ENCODE results near the gene EEA1.

EEA1 gene

DNA sequence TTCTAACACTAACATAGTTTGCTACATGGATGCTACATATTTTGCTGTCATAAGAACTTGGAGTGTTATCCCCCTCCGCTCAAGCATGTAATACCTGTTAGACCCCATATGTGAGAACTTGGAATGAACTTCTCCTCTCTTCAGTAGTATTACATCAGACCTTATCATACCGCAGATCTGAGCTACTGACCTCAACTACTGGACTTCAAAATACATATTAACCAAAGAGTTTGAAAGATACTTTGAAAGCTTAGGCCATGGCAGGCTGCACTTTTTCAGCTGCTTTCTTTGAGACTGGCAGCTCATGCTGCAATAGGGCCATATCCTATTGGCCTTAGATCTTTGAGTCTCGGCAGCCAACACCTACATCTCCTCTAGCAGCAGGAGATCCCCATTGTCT lies 74.8 kb downstream of the EEA1 start:
- no peak overlapping the region for H3K4me2 ChIP-seq (ENCODE audit: low read length)
- no peak overlapping the region for H3K9ac ChIP-seq (ENCODE audit: low read length)
- no peaks in the 10 kb centered on the region for H4K20me1 ChIP-seq (ENCODE audit: insufficient read depth, low read length)
- no peaks in the 10 kb centered on the region for H3K79me2 ChIP-seq (ENCODE audit: insufficient read depth, low read length)
- no peaks in the 10 kb centered on the region for H3K9me2 ChIP-seq (ENCODE audit: low read depth, low read length)
- no peak overlapping the region for H3K4me3 ChIP-seq (ENCODE audit: low read depth, low read length, poor library complexity, severe bottlenecking)
- no peak for TF ChIP-seq EZH2 (IDR thresholded peaks at IDR 0.05; ENCODE audit: borderline replicate concordance, low read length)
- TF ChIP-seq, protein P1, sequence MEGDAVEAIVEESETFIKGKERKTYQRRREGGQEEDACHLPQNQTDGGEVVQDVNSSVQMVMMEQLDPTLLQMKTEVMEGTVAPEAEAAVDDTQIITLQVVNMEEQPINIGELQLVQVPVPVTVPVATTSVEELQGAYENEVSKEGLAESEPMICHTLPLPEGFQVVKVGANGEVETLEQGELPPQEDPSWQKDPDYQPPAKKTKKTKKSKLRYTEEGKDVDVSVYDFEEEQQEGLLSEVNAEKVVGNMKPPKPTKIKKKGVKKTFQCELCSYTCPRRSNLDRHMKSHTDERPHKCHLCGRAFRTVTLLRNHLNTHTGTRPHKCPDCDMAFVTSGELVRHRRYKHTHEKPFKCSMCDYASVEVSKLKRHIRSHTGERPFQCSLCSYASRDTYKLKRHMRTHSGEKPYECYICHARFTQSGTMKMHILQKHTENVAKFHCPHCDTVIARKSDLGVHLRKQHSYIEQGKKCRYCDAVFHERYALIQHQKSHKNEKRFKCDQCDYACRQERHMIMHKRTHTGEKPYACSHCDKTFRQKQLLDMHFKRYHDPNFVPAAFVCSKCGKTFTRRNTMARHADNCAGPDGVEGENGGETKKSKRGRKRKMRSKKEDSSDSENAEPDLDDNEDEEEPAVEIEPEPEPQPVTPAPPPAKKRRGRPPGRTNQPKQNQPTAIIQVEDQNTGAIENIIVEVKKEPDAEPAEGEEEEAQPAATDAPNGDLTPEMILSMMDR (IDR thresholded peaks at IDR 0.05; ENCODE audit: low read length), result no peak
- H3K27ac ChIP-seq (ENCODE audit: low read depth, low read length, poor library complexity, severe bottlenecking), result no peak overlapping the region
- H3K27me3 ChIP-seq (ENCODE audit: insufficient read depth, low read length), result no peaks in the 10 kb centered on the region
- 0 out of 2 replicates have a peak, but pooled peaks cover 3% of the 10 kb centered on the region for H3K9me3 ChIP-seq (ENCODE audit: low read length)
- peaks cover 48% of the 10 kb centered on the region for H3K36me3 ChIP-seq (ENCODE audit: insufficient read depth, low read length)
- no peaks in the 10 kb centered on the region for H3F3A ChIP-seq (ENCODE audit: insufficient read depth, low read length)
- no peaks in the 10 kb centered on the region for H3K4me1 ChIP-seq (ENCODE audit: insufficient read depth, low read length, severe bottlenecking)
- H2AFZ ChIP-seq (ENCODE audit: low read length), result no peak overlapping the region

DNA sequence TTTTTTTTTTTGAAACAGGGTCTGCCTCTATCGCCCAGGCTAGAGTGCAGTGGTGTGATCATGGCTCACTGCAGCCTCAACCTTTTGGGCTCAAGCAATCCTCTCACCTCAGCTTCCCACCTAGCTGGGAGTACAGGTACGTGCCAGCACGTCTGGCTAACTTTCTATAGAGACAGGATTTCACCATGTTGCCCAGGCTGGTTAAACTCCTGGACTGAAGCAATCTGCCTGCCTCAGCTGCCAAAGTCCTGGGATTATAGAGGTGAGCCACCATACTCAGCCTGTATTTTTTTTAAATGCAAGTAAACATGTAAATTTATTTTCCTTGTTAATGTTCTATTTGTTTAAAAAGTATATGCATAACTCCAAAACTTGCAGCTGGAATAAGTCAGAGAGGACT lies 80.4 kb downstream of the EEA1 start:
- Histone ChIP-seq H3K4me3 (ENCODE audit: low read depth, low read length, poor library complexity, severe bottlenecking) (no peak overlapping the region), H3K9ac (ENCODE audit: low read length) (no peak overlapping the region), H3K4me1 (ENCODE audit: insufficient read depth, low read length, severe bottlenecking) (no peaks in the 10 kb centered on the region), H3K4me2 (ENCODE audit: low read length) (no peak overlapping the region), H3F3A (ENCODE audit: insufficient read depth, low read length) (no peaks in the 10 kb centered on the region), H2AFZ (ENCODE audit: low read length) (no peak overlapping the region), H4K20me1 (ENCODE audit: insufficient read depth, low read length) (no peaks in the 10 kb centered on the region), H3K9me3 (ENCODE audit: low read length) (no peaks in the 10 kb centered on the region), H3K27ac (ENCODE audit: low read depth, low read length, poor library complexity, severe bottlenecking) (no peak overlapping the region), H3K79me2 (ENCODE audit: insufficient read depth, low read length) (no peaks in the 10 kb centered on the region), H3K27me3 (ENCODE audit: insufficient read depth, low read length) (no peaks in the 10 kb centered on the region), H3K36me3 (ENCODE audit: insufficient read depth, low read length) (peaks cover 32% of the 10 kb centered on the region), H3K9me2 (ENCODE audit: low read depth, low read length) (no peaks in the 10 kb centered on the region)
- no peak for TF ChIP-seq EZH2 (IDR thresholded peaks at IDR 0.05; ENCODE audit: borderline replicate concordance, low read length)
- TF ChIP-seq, protein P1 (IDR thresholded peaks at IDR 0.05; ENCODE audit: low read length), result no peak

DNA sequence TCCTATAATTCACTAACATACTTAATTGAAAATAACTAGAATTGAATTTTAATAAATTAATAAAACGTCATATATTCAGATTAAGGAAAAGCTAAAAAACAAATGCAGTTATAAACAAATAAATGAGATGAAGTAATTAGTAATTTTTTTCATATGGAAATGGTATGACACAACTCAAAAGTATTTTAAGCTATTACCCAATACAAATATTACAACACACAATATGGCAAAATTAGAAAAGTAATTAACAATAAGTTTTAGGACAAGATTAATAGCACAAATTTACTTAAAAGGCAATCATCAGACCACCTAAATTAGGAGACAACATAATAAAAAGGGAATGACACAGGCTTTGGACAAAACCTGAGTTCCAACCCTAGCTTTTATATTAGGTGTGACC lies 81.7 kb downstream of the EEA1 start:
- Histone ChIP-seq H3K9ac (ENCODE audit: low read length) (no peak overlapping the region), H3K27ac (ENCODE audit: low read depth, low read length, poor library complexity, severe bottlenecking) (no peak overlapping the region), H2AFZ (ENCODE audit: low read length) (no peak overlapping the region), H3K27me3 (ENCODE audit: insufficient read depth, low read length) (no peaks in the 10 kb centered on the region), H4K20me1 (ENCODE audit: insufficient read depth, low read length) (no peaks in the 10 kb centered on the region), H3K36me3 (ENCODE audit: insufficient read depth, low read length) (peaks cover 35% of the 10 kb centered on the region), H3K4me3 (ENCODE audit: low read depth, low read length, poor library complexity, severe bottlenecking) (no peak overlapping the region), H3K4me2 (ENCODE audit: low read length) (no peak overlapping the region), H3K9me2 (ENCODE audit: low read depth, low read length) (no peaks in the 10 kb centered on the region), H3K9me3 (ENCODE audit: low read length) (no peaks in the 10 kb centered on the region), H3K4me1 (ENCODE audit: insufficient read depth, low read length, severe bottlenecking) (no peaks in the 10 kb centered on the region), H3K79me2 (ENCODE audit: insufficient read depth, low read length) (no peaks in the 10 kb centered on the region), H3F3A (ENCODE audit: insufficient read depth, low read length) (no peaks in the 10 kb centered on the region)
- TF ChIP-seq EZH2 (IDR thresholded peaks at IDR 0.05; ENCODE audit: borderline replicate concordance, low read length), result no peak

DNA sequence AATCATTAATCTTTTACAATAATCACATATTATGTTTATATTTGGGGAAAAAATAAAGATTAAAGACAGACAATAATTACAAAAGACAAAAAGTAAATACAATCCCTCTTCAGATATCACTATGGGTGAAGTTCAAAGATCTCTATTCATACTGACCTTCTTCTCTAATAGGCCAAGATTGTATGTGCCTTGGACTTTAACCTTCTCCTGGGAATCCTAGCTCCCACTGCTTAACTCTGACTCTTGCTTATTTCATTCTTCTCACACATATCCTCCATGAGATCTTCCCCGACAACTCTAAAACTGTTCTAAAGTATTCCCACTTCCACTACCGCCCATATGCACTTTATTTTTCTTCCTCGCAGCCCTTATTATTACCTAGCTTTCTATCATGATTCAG lies 83.8 kb downstream of the EEA1 start:
- no peak overlapping the region for H3K27ac ChIP-seq (ENCODE audit: low read depth, low read length, poor library complexity, severe bottlenecking)
- H3K36me3 ChIP-seq (ENCODE audit: insufficient read depth, low read length), result peaks cover 42% of the 10 kb centered on the region
- peaks cover 8% of the 10 kb centered on the region for H3K9me3 ChIP-seq (ENCODE audit: low read length)
- TF ChIP-seq, protein P1 (IDR thresholded peaks at IDR 0.05; ENCODE audit: low read length), result no peak
- no peak for TF ChIP-seq EZH2 (IDR thresholded peaks at IDR 0.05; ENCODE audit: borderline replicate concordance, low read length)
- no peaks in the 10 kb centered on the region for H3K79me2 ChIP-seq (ENCODE audit: insufficient read depth, low read length)
- H2AFZ ChIP-seq (ENCODE audit: low read length), result no peak overlapping the region
- no peaks in the 10 kb centered on the region for H3K4me1 ChIP-seq (ENCODE audit: insufficient read depth, low read length, severe bottlenecking)
- no peaks in the 10 kb centered on the region for H3F3A ChIP-seq (ENCODE audit: insufficient read depth, low read length)
- H3K4me3 ChIP-seq (ENCODE audit: low read depth, low read length, poor library complexity, severe bottlenecking), result no peak overlapping the region
- no peaks in the 10 kb centered on the region for H3K27me3 ChIP-seq (ENCODE audit: insufficient read depth, low read length)
- H3K9ac ChIP-seq (ENCODE audit: low read length), result no peak overlapping the region
- no peak overlapping the region for H3K4me2 ChIP-seq (ENCODE audit: low read length)
- H3K9me2 ChIP-seq (ENCODE audit: low read depth, low read length), result no peaks in the 10 kb centered on the region
- H4K20me1 ChIP-seq (ENCODE audit: insufficient read depth, low read length), result no peaks in the 10 kb centered on the region
